Measurements from ENCODE around the gene IRGC.

- TF ChIP-seq CTCF (conservative IDR thresholded peaks at IDR 0.05 in 1 of 2, IDR thresholded peaks at IDR 0.05 in 1 of 2; ENCODE audit: extremely low read depth in 1 of 2, insufficient read depth in 1 of 2, low read depth in 1 of 2, low read length in 2 of 2), result no peak
- TF ChIP-seq EZH2 (IDR thresholded peaks at IDR 0.05; ENCODE audit: borderline replicate concordance, low read length), result no peak
Observed at GRCh38 chr19:43741075-43741825, 25.4 kb downstream of the IRGC start.

Data from mammary epithelial cell (primary cell).